HFFc6 (cell line): ENCODE measurements around the gene SHANK1. TPM values are rescaled to one million over a fixed set of nuclear protein-coding genes. Genes with fewer than 3 reads are reported as not detected.

Experiments used
- DNase-seq: peaks from one replicate; pipeline ENCODE4 v3.0.0-alpha.2; 2018
- H3K27ac Mint-ChIP-seq: 2 replicates; pipeline ENCODE4 v1.8.0; 2020; ENCODE audit warnings: mild to moderate bottlenecking, mixed read lengths
- H3K27me3 Mint-ChIP-seq: 2 replicates; pipeline ENCODE4 v1.8.0; 2021; ENCODE audit warnings: mild to moderate bottlenecking, moderate library complexity, mixed read lengths; ENCODE audit not compliant: insufficient read depth
- H3K36me3 Mint-ChIP-seq: 2 replicates; pipeline ENCODE4 v1.8.0; 2021; ENCODE audit warnings: low read depth, mixed read lengths
- H3K4me1 Mint-ChIP-seq: 2 replicates; pipeline ENCODE4 v1.8.0; 2020; ENCODE audit warnings: low read depth, mixed read lengths
- H3K4me3 Mint-ChIP-seq: 2 replicates; pipeline ENCODE4 v1.8.0; 2020; ENCODE audit warnings: mild to moderate bottlenecking, moderate library complexity, mixed read lengths
- H3K9me3 Mint-ChIP-seq: 2 replicates; pipeline ENCODE4 v1.8.0; 2020; ENCODE audit warnings: mild to moderate bottlenecking, mixed read lengths
- total RNA-seq, 6 experiments: library from RNA; stranded (reverse); fragmentation: NEBNext Ultra II Directional; extraction: Animal tissue kit (Norgen Biotek cat#: 25700); gene quantifications; 2 replicates in 1 of 6; 3 replicates in 5 of 6; pipeline ENCODE4 v1.2.3, GENCODE V29; 2021
- TF ChIP-seq, protein P1 (sequence below): fragments of 200-600 bp; sonication (generic); IDR thresholded peaks from 2 replicates; pipeline ENCODE4 v1.5.0; 2021; ENCODE audit warnings: antibody characterized with exemption, mild to moderate bottlenecking

The SHANK1 gene
- total RNA-seq, 6 experiments from 2014 or later = 5.4 to 16.7 (median 14.7) TPM

DNA sequence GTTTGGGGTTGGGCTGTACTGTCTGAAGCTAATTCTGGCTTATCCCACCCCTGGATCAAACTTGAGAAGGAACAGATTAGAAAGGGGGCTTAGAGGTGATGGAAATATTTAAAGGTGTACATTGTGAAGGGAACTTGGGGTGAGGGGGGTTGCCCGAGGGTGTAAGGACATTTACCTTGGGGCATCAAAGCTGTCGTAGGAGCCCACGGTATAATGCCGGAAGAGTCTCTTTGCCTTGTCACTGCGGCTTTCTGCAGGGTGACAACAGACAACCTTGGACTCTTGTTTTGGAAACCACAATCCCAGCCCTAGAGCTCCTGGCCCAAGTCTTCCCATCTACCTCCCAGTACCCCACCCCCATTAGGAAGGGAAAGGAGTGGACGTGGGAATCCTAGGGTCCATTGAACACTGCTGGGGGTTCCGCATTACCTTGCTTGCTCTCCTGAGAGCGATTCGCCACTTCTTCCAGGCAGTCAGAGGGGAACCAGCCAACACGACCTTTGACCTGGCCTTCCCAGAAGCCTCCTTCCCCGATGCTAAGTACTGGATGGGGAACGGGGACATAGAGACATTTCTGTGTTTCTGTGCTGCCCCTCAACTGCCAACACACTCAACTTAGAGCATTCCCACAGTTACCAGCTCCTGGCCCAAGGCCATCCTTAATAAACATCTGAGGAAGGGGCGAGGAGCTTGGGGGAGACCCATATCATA lies 22.0 kb downstream of the SHANK1 start:
- Mint-ChIP-seq H3K27me3 (peaks cover 24% of the 10 kb centered on the region), H3K4me1 (no peaks in the 10 kb centered on the region), H3K36me3 (no peaks in the 10 kb centered on the region), H3K27ac (no peak overlapping the region), H3K9me3 (no peaks in the 10 kb centered on the region), H3K4me3 (no peak overlapping the region)
- no peak for DNase-seq
- TF ChIP-seq, protein P1, sequence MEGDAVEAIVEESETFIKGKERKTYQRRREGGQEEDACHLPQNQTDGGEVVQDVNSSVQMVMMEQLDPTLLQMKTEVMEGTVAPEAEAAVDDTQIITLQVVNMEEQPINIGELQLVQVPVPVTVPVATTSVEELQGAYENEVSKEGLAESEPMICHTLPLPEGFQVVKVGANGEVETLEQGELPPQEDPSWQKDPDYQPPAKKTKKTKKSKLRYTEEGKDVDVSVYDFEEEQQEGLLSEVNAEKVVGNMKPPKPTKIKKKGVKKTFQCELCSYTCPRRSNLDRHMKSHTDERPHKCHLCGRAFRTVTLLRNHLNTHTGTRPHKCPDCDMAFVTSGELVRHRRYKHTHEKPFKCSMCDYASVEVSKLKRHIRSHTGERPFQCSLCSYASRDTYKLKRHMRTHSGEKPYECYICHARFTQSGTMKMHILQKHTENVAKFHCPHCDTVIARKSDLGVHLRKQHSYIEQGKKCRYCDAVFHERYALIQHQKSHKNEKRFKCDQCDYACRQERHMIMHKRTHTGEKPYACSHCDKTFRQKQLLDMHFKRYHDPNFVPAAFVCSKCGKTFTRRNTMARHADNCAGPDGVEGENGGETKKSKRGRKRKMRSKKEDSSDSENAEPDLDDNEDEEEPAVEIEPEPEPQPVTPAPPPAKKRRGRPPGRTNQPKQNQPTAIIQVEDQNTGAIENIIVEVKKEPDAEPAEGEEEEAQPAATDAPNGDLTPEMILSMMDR = no peak

DNA sequence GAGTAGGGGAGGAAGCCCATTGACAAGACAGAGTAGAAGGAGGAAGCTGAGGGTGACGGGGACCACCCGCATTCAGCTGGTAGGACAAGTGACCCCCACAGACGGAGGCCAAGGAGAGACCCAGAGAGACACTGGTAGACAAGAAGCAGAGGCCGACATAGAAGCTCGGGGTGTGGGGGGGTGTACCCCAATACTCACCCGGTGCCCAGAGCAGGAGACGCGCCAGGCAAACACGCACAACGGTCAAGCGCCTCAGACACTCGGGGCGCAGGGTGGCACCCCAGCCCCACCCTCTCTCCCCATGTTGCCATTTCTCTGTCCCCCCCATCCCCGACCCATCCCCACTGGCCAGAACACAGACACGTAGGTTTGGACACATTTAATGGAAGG lies 23.5 kb downstream of the SHANK1 start:
- TF ChIP-seq, protein P1 = no peak
- no peak for DNase-seq
- Mint-ChIP-seq H3K27ac (no peak overlapping the region), H3K27me3 (peaks cover 22% of the 10 kb centered on the region), H3K4me1 (no peaks in the 10 kb centered on the region), H3K9me3 (no peaks in the 10 kb centered on the region), H3K4me3 (no peak overlapping the region), H3K36me3 (no peaks in the 10 kb centered on the region)

DNA sequence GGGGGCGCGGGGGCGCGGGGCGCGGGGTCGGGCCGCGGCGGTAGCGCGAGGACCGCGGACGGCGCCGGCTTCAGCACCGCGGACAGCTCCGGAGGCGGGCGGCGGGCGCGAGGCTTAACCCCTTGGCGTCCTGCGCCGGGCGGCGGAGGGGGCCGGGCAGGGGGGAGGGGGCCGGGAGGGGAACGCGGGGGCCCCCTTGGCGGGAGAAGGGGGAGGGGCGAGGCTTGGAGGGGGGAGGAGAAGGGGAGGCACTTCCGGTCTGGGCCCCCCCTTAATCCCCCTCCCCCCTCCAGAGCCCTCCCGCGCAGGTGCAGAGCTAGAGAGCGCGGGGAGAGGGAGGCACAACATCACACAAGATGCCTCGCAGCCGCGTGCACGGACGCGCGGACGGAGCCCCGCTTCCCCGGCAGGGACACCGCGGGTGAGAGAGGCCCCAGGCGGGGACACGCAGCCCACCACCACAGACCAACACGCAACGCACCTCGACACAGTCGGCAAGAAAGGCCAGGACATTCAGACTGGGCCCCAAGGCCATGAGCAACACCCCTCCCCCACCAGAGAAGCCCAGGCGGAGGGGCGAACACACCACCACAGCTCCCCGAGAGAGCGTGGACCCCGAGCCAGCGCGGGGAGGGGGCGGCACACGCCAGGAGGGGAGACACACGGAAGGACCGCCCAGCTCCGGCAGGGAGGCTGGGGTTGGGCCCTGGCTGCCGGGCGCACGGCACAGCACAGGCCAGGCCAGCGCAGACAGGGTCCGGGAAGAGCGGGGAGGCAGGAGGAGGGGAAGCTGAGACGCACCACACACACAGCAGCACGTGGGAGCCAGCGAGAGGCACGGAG lies 24.1 kb downstream of the SHANK1 start:
- Mint-ChIP-seq H3K36me3 (no peaks in the 10 kb centered on the region), H3K27ac (no peak overlapping the region), H3K9me3 (no peaks in the 10 kb centered on the region), H3K4me1 (no peaks in the 10 kb centered on the region), H3K27me3 (peaks cover 22% of the 10 kb centered on the region), H3K4me3 (no peak overlapping the region)
- TF ChIP-seq, protein P1 = no peak
- DNase-seq = no peak

DNA sequence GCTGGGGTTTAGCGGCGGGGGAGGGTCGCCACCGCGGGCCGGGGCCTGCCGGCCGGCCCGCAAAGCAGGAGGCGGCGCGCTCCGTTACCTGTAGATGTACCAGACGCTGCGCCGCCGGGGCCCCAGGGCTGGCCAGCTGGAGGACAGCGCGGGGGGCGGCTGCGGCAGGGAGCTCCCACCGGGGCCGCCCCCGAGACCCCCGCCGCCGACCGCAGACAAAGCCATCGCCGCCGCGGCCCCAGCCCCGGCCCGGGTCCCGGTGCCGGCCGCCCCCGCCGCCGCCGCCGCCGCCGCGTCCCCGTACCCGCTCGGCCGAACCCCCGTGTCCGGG lies 24.8 kb downstream of the SHANK1 start:
- H3K27me3 Mint-ChIP-seq = peaks cover 18% of the 10 kb centered on the region
- no peaks in the 10 kb centered on the region for H3K4me1 Mint-ChIP-seq
- TF ChIP-seq, protein P1 = no peak
- no peaks in the 10 kb centered on the region for H3K36me3 Mint-ChIP-seq
- no peak for DNase-seq
- no peak overlapping the region for H3K27ac Mint-ChIP-seq
- no peak overlapping the region for H3K4me3 Mint-ChIP-seq
- no peaks in the 10 kb centered on the region for H3K9me3 Mint-ChIP-seq

DNA sequence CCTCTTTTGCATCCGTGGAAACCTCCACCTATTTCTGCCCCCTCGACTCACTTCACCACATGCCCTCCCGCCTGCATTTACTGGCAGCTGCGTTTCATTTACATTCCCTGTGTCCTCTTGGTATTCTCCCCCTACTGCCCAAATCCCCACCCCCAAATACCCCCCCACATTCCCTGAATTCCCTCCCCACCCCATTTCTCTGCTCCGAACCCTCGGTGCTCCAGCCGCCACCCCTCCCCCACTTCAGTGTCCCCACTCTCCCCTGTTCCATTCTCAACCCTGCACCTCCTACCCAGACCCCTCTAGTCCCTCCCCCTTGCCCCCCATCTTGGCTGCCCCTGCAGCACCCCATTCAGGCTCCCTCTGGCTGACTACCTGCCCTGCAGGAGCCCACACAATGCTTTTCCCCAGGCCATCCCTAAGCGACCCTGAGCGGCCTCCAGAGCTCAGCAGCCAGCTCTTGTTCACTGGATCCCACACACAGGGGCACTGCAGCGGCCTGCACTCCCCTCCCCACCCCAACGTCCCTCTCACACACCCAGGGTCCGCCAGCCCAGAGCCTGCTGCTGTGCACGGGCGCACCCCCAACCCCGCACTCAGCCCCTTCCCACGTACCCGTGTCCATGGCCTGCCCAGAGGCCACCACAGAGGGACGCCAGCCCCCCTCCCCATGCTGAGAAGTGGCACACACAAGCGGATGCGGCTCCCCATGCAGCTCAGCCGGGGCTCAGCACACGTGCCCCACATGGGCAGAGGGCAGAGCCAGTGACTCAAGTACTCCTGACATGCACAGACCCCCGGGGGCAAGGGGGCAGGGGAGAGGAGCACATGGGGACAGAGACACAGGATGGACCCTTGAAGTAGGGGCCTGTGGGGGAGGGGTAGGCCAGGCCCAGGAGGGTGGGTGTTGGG lies 26.3 kb downstream of the SHANK1 start:
- Mint-ChIP-seq H3K4me3 (no peak overlapping the region), H3K27me3 (peaks cover 19% of the 10 kb centered on the region), H3K27ac (no peak overlapping the region), H3K36me3 (no peaks in the 10 kb centered on the region), H3K4me1 (no peaks in the 10 kb centered on the region), H3K9me3 (no peaks in the 10 kb centered on the region)
- TF ChIP-seq, protein P1 = no peak
- no peak for DNase-seq
